Measurements from ENCODE around the gene CREM. TPM values are rescaled to one million over a fixed set of nuclear protein-coding genes. Genes with fewer than 3 reads are reported as not detected.

CREM gene
- total and polyA plus RNA-seq, 10 of the 15 experiments (the other 5 are each of a cell fraction or from before 2014, with no cell fraction given): 51.3 to 115 (median 70.6) TPM

- TF ChIP-seq BCLAF1 (IDR thresholded peaks at IDR 0.05) (no peak), CBFB (IDR thresholded peaks at IDR 0.05; ENCODE audit: low read depth) (no peak), CBX3 (IDR thresholded peaks at IDR 0.05; ENCODE audit: borderline replicate concordance, low read depth) (no peak), PAX5 (IDR thresholded peaks at IDR 0.05; ENCODE audit: borderline replicate concordance, low read depth, low read length) (no peak), USF2 (IDR thresholded peaks at IDR 0.05; ENCODE audit: borderline replicate concordance, low read depth, low read length) (no peak), ESRRA (IDR thresholded peaks at IDR 0.05; ENCODE audit: low read length) (no peak), CHD4 (IDR thresholded peaks at IDR 0.05) (no peak), ELK1 (IDR thresholded peaks at IDR 0.05; ENCODE audit: low read depth, low read length) (no peak), E4F1 (IDR thresholded peaks at IDR 0.05; ENCODE audit: borderline replicate concordance, partially characterized antibody) (no peak), BACH1 (IDR thresholded peaks at IDR 0.05; ENCODE audit: borderline replicate concordance) (no peak), HDAC2 (IDR thresholded peaks at IDR 0.05) (no peak), CTCF (IDR thresholded peaks at IDR 0.05 in 2 of 3, conservative IDR thresholded peaks at IDR 0.05 in 1 of 3; ENCODE audit: control insufficient read depth in 2 of 3, extremely low read depth in 1 of 3, insufficient read depth in 1 of 3, low read depth in 3 of 3, low read length in 3 of 3) (no peak), KDM1A (IDR thresholded peaks at IDR 0.05; ENCODE audit: borderline replicate concordance) (no peak), NFIC (IDR thresholded peaks at IDR 0.05; ENCODE audit: low read depth, low read length) (no peak), RFX5 (IDR thresholded peaks at IDR 0.05; ENCODE audit: low read depth, low read length) (no peak), NR2F1 (conservative IDR thresholded peaks at IDR 0.05) (no peak)
Observed at GRCh38 chr10:35244549-35244948, 117.9 kb downstream of the CREM start (continued).

Data from GM12878 (cell line).